K562 (cell line): ENCODE results near the gene CSF1R. TPM values are rescaled to one million over a fixed set of nuclear protein-coding genes. Genes with fewer than 3 reads are reported as not detected.

ENCODE experiments used
- ATF3 ChIP-seq, 2 experiments: fragments of 450-650 bp in 1 of 2; sonication (generic) in 1 of 2; formaldehyde crosslinking in 1 of 2; IDR thresholded peaks in 1 of 2; conservative IDR thresholded peaks in 1 of 2; 2 replicates each; pipeline versions ENCODE4 v1.6.1 to v1.8.1; 2016 to 2023; ENCODE audit warnings: mild to moderate bottlenecking in 2 of 2, moderate library complexity in 2 of 2, inconsistent platforms in 1 of 2, missing genetic modification reagents in 1 of 2
- CTCF ChIP-seq, 3 experiments: IDR thresholded peaks in 2 of 3; conservative IDR thresholded peaks in 1 of 3; 2 replicates each; pipeline ENCODE4 v1.5.1; 2011 to 2012; ENCODE audit warnings: low read length in 3 of 3, mild to moderate bottlenecking in 3 of 3, control low read depth in 2 of 3, improper control_type of control experiment in 1 of 3, inconsistent platforms in 1 of 3, low read depth in 1 of 3, mixed read lengths in 1 of 3, moderate library complexity in 1 of 3; ENCODE audit not compliant: insufficient read depth in 2 of 3
- ELF4 ChIP-seq: fragments of 450-650 bp; formaldehyde crosslinking; IDR thresholded peaks from 2 replicates; pipeline ENCODE4 v1.4.0; 2022; ENCODE audit warnings: missing genetic modification characterization
- FOXP4 ChIP-seq: sonication (generic); formaldehyde crosslinking; IDR thresholded peaks from 2 replicates; pipeline ENCODE4 v1.8.0; 2022; ENCODE audit warnings: mild to moderate bottlenecking, missing genetic modification reagents, borderline replicate concordance
- HNRNPH1 ChIP-seq: fragments of 200-400 bp; formaldehyde crosslinking; optimal IDR thresholded peaks from 2 replicates; pipeline ENCODE3; 2017; ENCODE audit warnings: low read depth, mild to moderate bottlenecking, low read length, moderate library complexity
- HNRNPK ChIP-seq: fragments of 200-400 bp; formaldehyde crosslinking; IDR thresholded peaks from one replicate; pipeline ENCODE4 v1.6.1; 2018; ENCODE audit warnings: mild to moderate bottlenecking, low read depth, low read length; ENCODE audit not compliant: poor library complexity, severe bottlenecking
- MCM2 ChIP-seq: fragments of 450-650 bp; IDR thresholded peaks from 2 replicates; pipeline ENCODE4 v1.6.1; 2017; ENCODE audit warnings: low read depth, mild to moderate bottlenecking
- RAD21 ChIP-seq, 2 experiments: fragments of 250-450 bp in 1 of 2; fragments of 450-650 bp in 1 of 2; sonication (Bioruptor Pico) in 1 of 2; formaldehyde crosslinking in 1 of 2; IDR thresholded peaks in 1 of 2; conservative IDR thresholded peaks in 1 of 2; 2 replicates each; pipeline versions ENCODE4 v1.4.0 to v1.8.0; 2020 to 2022; ENCODE audit warnings: mild to moderate bottlenecking in 2 of 2, moderate library complexity in 1 of 2
- SUPT5H ChIP-seq: fragments of 450-650 bp; IDR thresholded peaks from 2 replicates; pipeline ENCODE4 v1.6.1; 2016
- ZNF239 ChIP-seq: fragments of 250-450 bp; sonication (Bioruptor Pico); IDR thresholded peaks from 2 replicates; pipeline ENCODE4 v1.4.0; 2020; ENCODE audit warnings: mild to moderate bottlenecking
- ZNF589 ChIP-seq: fragments of 200-800 bp; sonication (Bioruptor generic); IDR thresholded peaks from 2 replicates; pipeline ENCODE4 v1.6.1; 2016; ENCODE audit warnings: low read depth, missing genetic modification characterization, missing compliant biosample characterization
- ZNF766 ChIP-seq: fragments of 200-800 bp; sonication (Bioruptor generic); conservative IDR thresholded peaks from 2 replicates; pipeline ENCODE4 v1.6.1; 2016; ENCODE audit warnings: missing genetic modification characterization, missing compliant biosample characterization
- ZNF778 ChIP-seq: fragments of 450-650 bp; formaldehyde crosslinking; IDR thresholded peaks from 2 replicates; pipeline ENCODE4 v1.4.0; 2020; ENCODE audit warnings: mild to moderate bottlenecking, moderate library complexity
- polyA plus RNA-seq, 8 experiments: library from polyadenylated mRNA; depleted of rRNA in 4 of 8; stranded (reverse) in 5 of 8; unstranded in 3 of 8; fragments of >200 nt; fragmentation: Nextera tagmentation in 2 of 8; fragmentation: Illumina TruSeq in 1 of 8; extraction: Ambion mirVana in 2 of 8; extraction: Trizol in 1 of 8; gene quantifications; 2 replicates each; pipeline versions ENCODE4 v1.2.1 to v1.2.3, GENCODE V29; 2011 to 2014; ENCODE audit warnings: inconsistent platforms in 1 of 8, missing spikeins in 1 of 8
- total RNA-seq, 7 experiments: library from RNA; depleted of rRNA in 6 of 7; stranded (reverse); fragments of >200 nt in 6 of 7; fragmentation: Illumina TruSeq in 2 of 7; extraction: Trizol in 2 of 7; gene quantifications; 2 replicates each; pipeline versions ENCODE4 v1.2.1 to v1.2.3, GENCODE V29; 2011 to 2021; ENCODE audit warnings: low replicate concordance in 1 of 7
- TF ChIP-seq, protein P1 (sequence below): fragments of 450-650 bp; IDR thresholded peaks from 2 replicates; pipeline ENCODE4 v1.6.1; 2016; ENCODE audit warnings: antibody characterized with exemption
- TF ChIP-seq, protein P2 (sequence below): sonication (generic); formaldehyde crosslinking; IDR thresholded peaks from 2 replicates; pipeline ENCODE4 v1.8.0; 2022; ENCODE audit warnings: mild to moderate bottlenecking, missing genetic modification reagents
- TF ChIP-seq, protein P3 (sequence below): fragments of 450-650 bp; IDR thresholded peaks from 2 replicates; pipeline ENCODE4 v1.6.1; 2017; ENCODE audit warnings: mild to moderate bottlenecking, moderate library complexity

CSF1R gene
- total and polyA plus RNA-seq, 9 of the 15 experiments (the other 6 are each of a cell fraction or from before 2014, with no cell fraction given): 0.03 to 0.64 (median 0.20) TPM; not detected in 6

GRCh38 chr5:150122158-150122510 lies 35.8 kb upstream of the CSF1R start (continued):
- TF ChIP-seq, protein P1, sequence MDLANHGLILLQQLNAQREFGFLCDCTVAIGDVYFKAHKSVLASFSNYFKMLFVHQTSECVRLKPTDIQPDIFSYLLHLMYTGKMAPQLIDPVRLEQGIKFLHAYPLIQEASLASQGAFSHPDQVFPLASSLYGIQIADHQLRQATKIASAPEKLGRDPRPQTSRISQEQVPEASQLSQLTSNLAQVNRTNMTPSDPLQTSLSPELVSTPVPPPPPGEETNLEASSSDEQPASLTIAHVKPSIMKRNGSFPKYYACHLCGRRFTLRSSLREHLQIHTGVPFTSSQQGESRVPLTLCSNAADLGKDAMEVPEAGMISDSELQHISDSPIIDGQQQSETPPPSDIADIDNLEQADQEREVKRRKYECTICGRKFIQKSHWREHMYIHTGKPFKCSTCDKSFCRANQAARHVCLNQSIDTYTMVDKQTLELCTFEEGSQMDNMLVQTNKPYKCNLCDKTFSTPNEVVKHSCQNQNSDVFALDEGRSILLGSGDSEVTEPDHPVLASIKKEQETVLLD: peak; percentile 30; the same call in 1 of the 2 replicates
- TF ChIP-seq HNRNPK (no peak), ZNF589 (no peak), SUPT5H (no peak), ZNF778 (CRISPR knock-in tag) (no peak), RAD21 (CRISPR knock-in tag; conservative IDR thresholded peaks at IDR 0.05 in 1 of 2, IDR thresholded peaks at IDR 0.05 in 1 of 2) (peak; percentile 73 to 82), ZNF239 (no peak), ELF4 (CRISPR knock-in tag) (no peak), MCM2 (no peak), ZNF766 (0 out of 2 replicates have a peak, but pooled peaks have one; percentile 48), HNRNPH1 (no peak), ATF3 (IDR thresholded peaks at IDR 0.05) (no peak), ATF3 (CRISPR knock-in tag; conservative IDR thresholded peaks at IDR 0.05) (no peak), CTCF (IDR thresholded peaks at IDR 0.05 in 2 of 3, conservative IDR thresholded peaks at IDR 0.05 in 1 of 3; ENCODE audit: insufficient read depth in 2 of 3, low read depth in 1 of 3, low read length in 3 of 3) (peak; percentile 81 to 83 (median 82)), FOXP4 (CRISPR knock-in tag) (no peak)
- TF ChIP-seq, protein P2, sequence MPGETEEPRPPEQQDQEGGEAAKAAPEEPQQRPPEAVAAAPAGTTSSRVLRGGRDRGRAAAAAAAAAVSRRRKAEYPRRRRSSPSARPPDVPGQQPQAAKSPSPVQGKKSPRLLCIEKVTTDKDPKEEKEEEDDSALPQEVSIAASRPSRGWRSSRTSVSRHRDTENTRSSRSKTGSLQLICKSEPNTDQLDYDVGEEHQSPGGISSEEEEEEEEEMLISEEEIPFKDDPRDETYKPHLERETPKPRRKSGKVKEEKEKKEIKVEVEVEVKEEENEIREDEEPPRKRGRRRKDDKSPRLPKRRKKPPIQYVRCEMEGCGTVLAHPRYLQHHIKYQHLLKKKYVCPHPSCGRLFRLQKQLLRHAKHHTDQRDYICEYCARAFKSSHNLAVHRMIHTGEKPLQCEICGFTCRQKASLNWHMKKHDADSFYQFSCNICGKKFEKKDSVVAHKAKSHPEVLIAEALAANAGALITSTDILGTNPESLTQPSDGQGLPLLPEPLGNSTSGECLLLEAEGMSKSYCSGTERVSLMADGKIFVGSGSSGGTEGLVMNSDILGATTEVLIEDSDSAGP: no peak
- TF ChIP-seq, protein P3, sequence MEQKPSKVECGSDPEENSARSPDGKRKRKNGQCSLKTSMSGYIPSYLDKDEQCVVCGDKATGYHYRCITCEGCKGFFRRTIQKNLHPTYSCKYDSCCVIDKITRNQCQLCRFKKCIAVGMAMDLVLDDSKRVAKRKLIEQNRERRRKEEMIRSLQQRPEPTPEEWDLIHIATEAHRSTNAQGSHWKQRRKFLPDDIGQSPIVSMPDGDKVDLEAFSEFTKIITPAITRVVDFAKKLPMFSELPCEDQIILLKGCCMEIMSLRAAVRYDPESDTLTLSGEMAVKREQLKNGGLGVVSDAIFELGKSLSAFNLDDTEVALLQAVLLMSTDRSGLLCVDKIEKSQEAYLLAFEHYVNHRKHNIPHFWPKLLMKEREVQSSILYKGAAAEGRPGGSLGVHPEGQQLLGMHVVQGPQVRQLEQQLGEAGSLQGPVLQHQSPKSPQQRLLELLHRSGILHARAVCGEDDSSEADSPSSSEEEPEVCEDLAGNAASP: no peak
